ENCODE data around the gene RABGEF1. TPM values are rescaled to one million over a fixed set of nuclear protein-coding genes. Genes with fewer than 3 reads are reported as not detected.

The RABGEF1 gene
- total RNA-seq, 1 donor from 2014 or later, result 26.8 TPM

- Mint-ChIP-seq H3K27me3 (ENCODE audit: low read depth) (no peaks in the 10 kb centered on the region), H3K9me3 (ENCODE audit: low read depth) (no peaks in the 10 kb centered on the region), H3K4me1 (ENCODE audit: low read depth) (no peaks in the 10 kb centered on the region), H3K27ac (ENCODE audit: unreplicated experiment) (no peak overlapping the region), H3K4me3 (ENCODE audit: unreplicated experiment) (no peak overlapping the region), H3K36me3 (ENCODE audit: low read depth) (peaks cover 17% of the 10 kb centered on the region)
- no peak for DNase-seq (ENCODE audit: low spot score)
- no peak for TF ChIP-seq CTCF (IDR thresholded peaks at IDR 0.05)
Observed at GRCh38 chr7:66860767-66861166, 120.2 kb downstream of the RABGEF1 start.

Other genes with a start within 250 kb of the RABGEF1 start
- 16.4 to 22.6 TPM (median 21.5 TPM) in 3 replicates for gene KCTD7, start 111.9 kb upstream of the RABGEF1 start, total RNA-seq
- 83.0 to 102 TPM (median 90.6 TPM) in 3 replicates for gene TMEM248, start 180.5 kb downstream of the RABGEF1 start, total RNA-seq

Measured in chondrocyte (in vitro differentiated cells).